GM19467 (cell line): ENCODE data around the gene DIPK1C.

Experiments
- ATAC-seq: cut with Tn5 transposase; IDR thresholded peaks from one replicate; pipeline ENCODE4 v1.9.1; 2021; ENCODE audit warnings: mild to moderate bottlenecking, moderate library complexity; ENCODE audit not compliant: unreplicated experiment

The DIPK1C gene

GRCh38 chr18:74486119-74486849, 29.2 kb upstream of the DIPK1C start:
- no peak for ATAC-seq

- no peak for ATAC-seq
Observed at GRCh38 chr18:74482697-74483096, 25.6 kb upstream of the DIPK1C start.

GRCh38 chr18:74480149-74480651, 23.1 kb upstream of the DIPK1C start:
- no peak for ATAC-seq

GRCh38 chr18:74479486-74480148, 22.5 kb upstream of the DIPK1C start:
- ATAC-seq: no peak

GRCh38 chr18:74478880-74479279, 21.8 kb upstream of the DIPK1C start:
- no peak for ATAC-seq

GRCh38 chr18:74478316-74478715, 21.2 kb upstream of the DIPK1C start:
- ATAC-seq: no peak

- ATAC-seq: no peak
Observed at GRCh38 chr18:74477771-74478170, 20.7 kb upstream of the DIPK1C start.

- ATAC-seq: no peak
Observed at GRCh38 chr18:74476140-74476539, 19.0 kb upstream of the DIPK1C start.

- no peak for ATAC-seq
Observed at GRCh38 chr18:74473976-74474640, 17.0 kb upstream of the DIPK1C start.

- ATAC-seq: no peak
Observed at GRCh38 chr18:74472312-74472711, 15.2 kb upstream of the DIPK1C start.

GRCh38 chr18:74468547-74469061, 11.5 kb upstream of the DIPK1C start:
- no peak for ATAC-seq

GRCh38 chr18:74465775-74466174, 8.7 kb upstream of the DIPK1C start:
- ATAC-seq: no peak

- no peak for ATAC-seq
Observed at GRCh38 chr18:74463983-74464382, 6.9 kb upstream of the DIPK1C start.

- ATAC-seq: no peak
Observed at GRCh38 chr18:74463254-74463653, 6.1 kb upstream of the DIPK1C start.

GRCh38 chr18:74460825-74461224, 3.7 kb upstream of the DIPK1C start:
- ATAC-seq: no peak

GRCh38 chr18:74459889-74460288, 2.8 kb upstream of the DIPK1C start:
- no peak for ATAC-seq

GRCh38 chr18:74457725-74458421, 765 bp upstream of the DIPK1C start:
- ATAC-seq: no peak

- ATAC-seq: no peak
Observed at GRCh38 chr18:74456349-74457042, 612 bp downstream of the DIPK1C start.

- no peak for ATAC-seq
Observed at GRCh38 chr18:74456017-74456348, 1.1 kb downstream of the DIPK1C start.

GRCh38 chr18:74455386-74455785, 1.7 kb downstream of the DIPK1C start:
- ATAC-seq: no peak
